CD14-positive monocyte (primary cell): ENCODE results near the gene ELMO1. TPM values are rescaled to one million over a fixed set of nuclear protein-coding genes. Genes with fewer than 3 reads are reported as not detected.

Source experiments
- DNase-seq, 3 donors: peaks; one replicate each; pipeline ENCODE4 v3.0.0-alpha.2; 2011 to 2022
- H2AFZ ChIP-seq: 2 replicates; pipeline ENCODE4 v1.6.0; 2012; ENCODE audit warnings: mild to moderate bottlenecking, low read depth, low read length, inconsistent platforms; ENCODE audit not compliant: insufficient read depth, poor library complexity, severe bottlenecking
- H3K27ac ChIP-seq, 2 donors: 1 replicate in 1 of 2; 2 replicates in 1 of 2; pipeline ENCODE4 v1.5.1; 2012 to 2013; ENCODE audit warnings: low read length in 2 of 2, control low read depth in 1 of 2, inconsistent platforms in 1 of 2, low read depth in 1 of 2, mild to moderate bottlenecking in 1 of 2
- H3K27me3 ChIP-seq, 2 donors: one replicate each; pipeline versions ENCODE4 v1.6.0 to v1.6.1; 2011 to 2013; ENCODE audit warnings: low read length in 2 of 2; ENCODE audit not compliant: control insufficient read depth in 2 of 2, insufficient read depth in 2 of 2
- H3K36me3 ChIP-seq, 2 donors: replicated peaks in 1 of 2; 1 replicate in 1 of 2; 2 replicates in 1 of 2; pipeline versions ENCODE4 v1.5.1 to v1.6.1; 2012 to 2013; ENCODE audit warnings: low read length in 2 of 2, control low read depth in 1 of 2, inconsistent platforms in 1 of 2, mild to moderate bottlenecking in 1 of 2; ENCODE audit not compliant: insufficient read depth in 2 of 2, control insufficient read depth in 1 of 2
- H3K4me1 ChIP-seq, 2 donors: 1 replicate in 1 of 2; 2 replicates in 1 of 2; pipeline versions ENCODE4 v1.5.1 to v1.6.1; 2012 to 2013; ENCODE audit warnings: low read length in 2 of 2, control low read depth in 1 of 2, inconsistent platforms in 1 of 2, mild to moderate bottlenecking in 1 of 2, moderate library complexity in 1 of 2; ENCODE audit not compliant: insufficient read depth in 2 of 2, control insufficient read depth in 1 of 2
- H3K4me2 ChIP-seq: replicated peaks from 2 replicates; pipeline ENCODE3; 2012; ENCODE audit warnings: low read length, moderate library complexity, mild to moderate bottlenecking; ENCODE audit not compliant: poor library complexity, severe bottlenecking; ENCODE audit errors: extremely low read depth
- H3K4me3 ChIP-seq, 3 experiments: fragments of 200-600 bp in 1 of 3; sonication (generic) in 1 of 3; replicated peaks in 1 of 3; 1 replicate in 2 of 3; 2 replicates in 1 of 3; pipeline ENCODE4 v1.5.1; 2011 to 2013; ENCODE audit warnings: low read length in 3 of 3, mild to moderate bottlenecking in 3 of 3, control low read depth in 2 of 3, low read depth in 2 of 3, inconsistent platforms in 1 of 3, moderate library complexity in 1 of 3
- H3K79me2 ChIP-seq: 2 replicates; pipeline ENCODE4 v1.6.0; 2012; ENCODE audit warnings: mild to moderate bottlenecking, control low read depth, inconsistent platforms, low read length, moderate library complexity; ENCODE audit not compliant: insufficient read depth
- H3K9ac ChIP-seq: 2 replicates; pipeline ENCODE4 v1.6.0; 2017; ENCODE audit warnings: low read length, mild to moderate bottlenecking; ENCODE audit not compliant: insufficient read depth, poor library complexity, severe bottlenecking
- H3K9me3 ChIP-seq, 2 donors: replicated peaks in 1 of 2; 1 replicate in 1 of 2; 2 replicates in 1 of 2; pipeline versions ENCODE4 v1.5.1 to v1.6.1; 2012 to 2013; ENCODE audit warnings: low read length in 2 of 2, control low read depth in 1 of 2; ENCODE audit not compliant: control insufficient read depth in 1 of 2, insufficient read depth in 1 of 2
- H4K20me1 ChIP-seq: 2 replicates; pipeline ENCODE4 v1.6.0; 2012; ENCODE audit warnings: mild to moderate bottlenecking, low read length, control low read depth, moderate library complexity; ENCODE audit not compliant: insufficient read depth
- H3K27ac Mint-ChIP-seq, 7 donors: one replicate each; pipeline ENCODE4 v1.8.0; 2020; ENCODE audit warnings: mild to moderate bottlenecking in 7 of 7, mixed read lengths in 7 of 7, moderate library complexity in 6 of 7, inconsistent platforms in 2 of 7
- H3K27me3 Mint-ChIP-seq, 3 donors: one replicate each; pipeline ENCODE4 v1.8.0; 2021 to 2022; ENCODE audit warnings: low read depth in 3 of 3, mild to moderate bottlenecking in 3 of 3, mixed read lengths in 3 of 3, moderate library complexity in 3 of 3, inconsistent platforms in 1 of 3
- H3K36me3 Mint-ChIP-seq, 2 donors: one replicate each; pipeline ENCODE4 v1.8.0; 2020; ENCODE audit warnings: mixed read lengths in 2 of 2, inconsistent platforms in 1 of 2, mild to moderate bottlenecking in 1 of 2
- H3K4me1 Mint-ChIP-seq: one replicate; pipeline ENCODE4 v1.8.0; 2020; ENCODE audit warnings: mild to moderate bottlenecking, mixed read lengths
- H3K4me3 Mint-ChIP-seq, 2 donors: one replicate each; pipeline ENCODE4 v1.8.0; 2020; ENCODE audit warnings: mild to moderate bottlenecking in 2 of 2, mixed read lengths in 2 of 2, moderate library complexity in 1 of 2
- H3K9me3 Mint-ChIP-seq, 7 donors: one replicate each; pipeline ENCODE4 v1.8.0; 2020 to 2022; ENCODE audit warnings: mixed read lengths in 7 of 7, mild to moderate bottlenecking in 6 of 7, moderate library complexity in 6 of 7, inconsistent platforms in 2 of 7
- CTCF ChIP-seq: fragments of 200-600 bp; IDR thresholded peaks from one replicate; pipeline ENCODE4 v1.8.0; 2022; ENCODE audit warnings: antibody characterized with exemption, mild to moderate bottlenecking
- WGBS: methylation state at CpG from one replicate; pipeline ENCODE4 v1.1.5; 2013; ENCODE audit warnings: missing lambda C conversion rate; ENCODE audit not compliant: insufficient coverage; 5-methylcytosine and 5-hydroxymethylcytosine counted together
- intact Hi-C, 2 donors: fragments of 100-400 bp; cut with micrococcal nuclease; formaldehyde crosslinking; loops; one replicate each; pipeline versions ENCODE4 v1.15.0 to v1.15.1; 2023
- polyA plus RNA-seq, 3 donors: library from polyadenylated mRNA; depleted of rRNA in 1 of 3; unstranded in 2 of 3; stranded (reverse) in 1 of 3; fragments of 300-500 nt in 2 of 3; fragments of >200 nt in 1 of 3; fragmentation: Illumina TruSeq in 2 of 3; gene quantifications; 1 replicate in 2 of 3; 2 replicates in 1 of 3; pipeline ENCODE4 v1.2.3, GENCODE V29; 2012 to 2021

ELMO1 gene
- polyA plus RNA-seq, 3 donors = 46.6 to 50.2 (median 46.7) TPM

GRCh38 chr7:37245590-37245989 lies 203.1 kb downstream of the ELMO1 start:
- H3K4me1 ChIP-seq = peaks cover 22 to 31% of the 10 kb centered on the region in 2 donors
- no peak overlapping the region for H3K4me3 Mint-ChIP-seq
- peaks cover 54% of the 10 kb centered on the region for H4K20me1 ChIP-seq
- peaks cover 29 to 30% of the 10 kb centered on the region in 2 donors for H3K36me3 Mint-ChIP-seq
- intact Hi-C loops = no loop called here
- no peak overlapping the region for H3K4me2 ChIP-seq
- no peak overlapping the region for H2AFZ ChIP-seq
- H3K27ac Mint-ChIP-seq = peak overlapping the region in 5 of 7 donors; percentile 10 to 60 (median 37)
- H3K9me3 ChIP-seq = no peaks in the 10 kb centered on the region
- no peaks in the 10 kb centered on the region for H3K9me3 Mint-ChIP-seq
- no peaks in the 10 kb centered on the region for H3K27me3 ChIP-seq
- H3K79me2 ChIP-seq = peaks cover 45% of the 10 kb centered on the region
- peaks cover 6 to 24% of the 10 kb centered on the region in 2 donors for H3K36me3 ChIP-seq
- peaks cover 0 to 2% (median 2%) of the 10 kb centered on the region in 3 donors for H3K27me3 Mint-ChIP-seq
- peaks cover 31% of the 10 kb centered on the region for H3K4me1 Mint-ChIP-seq
- peak in 1 of 3 donors; percentile 14 for DNase-seq
- WGBS = no CpG with 5 or more reads among the region's 5 CpGs
- TF ChIP-seq CTCF = no peak
- peak overlapping the region; percentile 5 to 10 for H3K27ac ChIP-seq
- no peak overlapping the region for H3K4me3 ChIP-seq
- H3K9ac ChIP-seq = no peak overlapping the region

DNA sequence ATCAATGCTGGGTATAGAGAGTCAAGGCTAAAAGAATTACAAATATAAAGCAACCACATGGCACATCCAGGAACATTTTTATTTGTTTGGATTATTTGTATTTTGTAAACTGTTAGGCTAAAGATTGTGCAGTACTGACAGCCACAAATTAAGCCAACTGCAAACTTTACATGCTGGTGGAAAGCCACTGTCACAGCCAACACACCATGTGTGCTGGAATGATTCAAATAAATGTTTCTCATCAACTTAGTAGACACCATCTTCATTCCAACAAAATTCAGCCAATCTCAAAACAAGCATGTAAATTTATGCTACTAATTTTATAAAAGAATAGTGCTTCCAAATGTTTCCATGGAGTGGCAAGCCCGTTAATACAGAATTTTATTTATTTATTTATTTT lies 211.8 kb downstream of the ELMO1 start:
- no peaks in the 10 kb centered on the region for H3K4me1 Mint-ChIP-seq

More for the DNA sequence above, 211.8 kb downstream of the ELMO1 start:
- Histone ChIP-seq H3K27me3 (no peaks in the 10 kb centered on the region), H3K4me3 (no peak overlapping the region), H2AFZ (no peak overlapping the region), H3K4me1 (no peaks in the 10 kb centered on the region), H3K79me2 (no peaks in the 10 kb centered on the region), H4K20me1 (peaks cover 36% of the 10 kb centered on the region), H3K9ac (no peak overlapping the region), H3K4me2 (no peak overlapping the region), H3K27ac (no peak overlapping the region), H3K9me3 (no peaks in the 10 kb centered on the region), H3K36me3 (peaks cover 15 to 23% of the 10 kb centered on the region in 2 donors)
- no peak for TF ChIP-seq CTCF
- intact Hi-C loops = loop anchor here (2.0 to 10.0 kb wide), 2 partner anchors 116 to 598 kb away; no protein-coding TSS in a partner anchor
- H3K9me3 Mint-ChIP-seq = no peaks in the 10 kb centered on the region
- H3K36me3 Mint-ChIP-seq = peaks cover 11 to 18% of the 10 kb centered on the region in 2 donors
- DNase-seq = no peak
- WGBS = no CpG with 5 or more reads among the region's 1 CpG
- H3K27ac Mint-ChIP-seq = no peak overlapping the region
- no peaks in the 10 kb centered on the region for H3K27me3 Mint-ChIP-seq
- no peak overlapping the region for H3K4me3 Mint-ChIP-seq
